ENCODE data around the gene SYT5. TPM values are rescaled to one million over a fixed set of nuclear protein-coding genes. Genes with fewer than 3 reads are reported as not detected.
A peak's percentile ranks its signal among the peaks of the same experiment; 100 is the strongest.

The SYT5 gene
- total and polyA plus RNA-seq, 2 of the 13 experiments (the other 11 are each of a cell fraction or from before 2014, with no cell fraction given), result not detected

DNA sequence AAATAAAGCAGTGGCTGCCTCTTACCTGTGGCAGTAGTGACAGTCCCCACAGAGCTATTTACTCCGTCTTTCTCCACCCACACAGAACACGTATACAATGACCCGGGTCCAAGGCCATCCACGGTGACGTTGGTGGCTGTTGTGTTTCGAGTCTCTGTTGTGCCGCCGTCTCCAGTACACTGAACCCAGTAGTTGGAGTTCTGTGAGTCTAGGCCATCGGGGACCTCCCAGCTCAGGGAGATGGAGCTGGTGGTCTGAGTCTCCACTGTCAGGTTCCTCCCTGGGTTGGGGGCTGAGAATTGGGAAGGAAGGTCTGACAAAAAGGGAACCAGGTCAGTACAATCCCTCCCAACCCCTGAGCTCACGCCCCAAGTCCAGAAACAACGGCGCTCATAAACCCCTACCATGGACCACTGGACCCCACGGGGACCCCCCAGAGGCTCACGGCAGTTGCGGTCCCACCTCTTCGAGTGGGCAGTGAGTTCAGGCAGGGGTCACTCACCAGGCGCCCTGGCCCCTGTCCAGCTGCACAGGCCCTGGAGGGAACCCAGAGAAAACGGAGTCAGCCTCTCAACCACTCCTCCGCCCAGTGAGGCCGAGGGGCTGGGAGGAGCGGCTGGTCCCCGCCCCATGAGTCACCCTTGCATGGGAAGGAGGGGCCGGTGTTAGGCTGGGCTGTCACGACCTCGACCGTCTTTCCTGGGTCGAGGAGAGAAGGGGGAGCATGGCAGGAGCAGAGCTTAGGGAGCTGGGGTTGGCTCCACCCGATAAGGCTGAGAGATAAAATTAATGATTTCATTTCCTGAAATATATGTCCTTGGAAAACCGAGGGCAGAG is 26.8 kb upstream of the SYT5 start (continued):
- no peak for TF ChIP-seq REXO4 (CRISPR knock-in tag; IDR thresholded peaks at IDR 0.05; ENCODE audit: borderline replicate concordance)
- no peak for TF ChIP-seq ZNF224 (CRISPR knock-in tag; IDR thresholded peaks at IDR 0.05)
- no peak for TF ChIP-seq GMEB2 (CRISPR knock-in tag; IDR thresholded peaks at IDR 0.05; ENCODE audit: low read depth)
- TF ChIP-seq, protein P1, sequence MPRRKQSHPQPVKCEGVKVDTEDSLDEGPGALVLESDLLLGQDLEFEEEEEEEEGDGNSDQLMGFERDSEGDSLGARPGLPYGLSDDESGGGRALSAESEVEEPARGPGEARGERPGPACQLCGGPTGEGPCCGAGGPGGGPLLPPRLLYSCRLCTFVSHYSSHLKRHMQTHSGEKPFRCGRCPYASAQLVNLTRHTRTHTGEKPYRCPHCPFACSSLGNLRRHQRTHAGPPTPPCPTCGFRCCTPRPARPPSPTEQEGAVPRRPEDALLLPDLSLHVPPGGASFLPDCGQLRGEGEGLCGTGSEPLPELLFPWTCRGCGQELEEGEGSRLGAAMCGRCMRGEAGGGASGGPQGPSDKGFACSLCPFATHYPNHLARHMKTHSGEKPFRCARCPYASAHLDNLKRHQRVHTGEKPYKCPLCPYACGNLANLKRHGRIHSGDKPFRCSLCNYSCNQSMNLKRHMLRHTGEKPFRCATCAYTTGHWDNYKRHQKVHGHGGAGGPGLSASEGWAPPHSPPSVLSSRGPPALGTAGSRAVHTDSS (CRISPR knock-in tag; conservative IDR thresholded peaks at IDR 0.05), result no peak
- TF ChIP-seq, protein P2, sequence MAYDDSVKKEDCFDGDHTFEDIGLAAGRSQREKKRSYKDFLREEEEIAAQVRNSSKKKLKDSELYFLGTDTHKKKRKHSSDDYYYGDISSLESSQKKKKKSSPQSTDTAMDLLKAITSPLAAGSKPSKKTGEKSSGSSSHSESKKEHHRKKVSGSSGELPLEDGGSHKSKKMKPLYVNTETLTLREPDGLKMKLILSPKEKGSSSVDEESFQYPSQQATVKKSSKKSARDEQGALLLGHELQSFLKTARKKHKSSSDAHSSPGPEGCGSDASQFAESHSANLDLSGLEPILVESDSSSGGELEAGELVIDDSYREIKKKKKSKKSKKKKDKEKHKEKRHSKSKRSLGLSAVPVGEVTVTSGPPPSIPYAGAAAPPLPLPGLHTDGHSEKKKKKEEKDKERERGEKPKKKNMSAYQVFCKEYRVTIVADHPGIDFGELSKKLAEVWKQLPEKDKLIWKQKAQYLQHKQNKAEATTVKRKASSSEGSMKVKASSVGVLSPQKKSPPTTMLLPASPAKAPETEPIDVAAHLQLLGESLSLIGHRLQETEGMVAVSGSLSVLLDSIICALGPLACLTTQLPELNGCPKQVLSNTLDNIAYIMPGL (CRISPR knock-in tag; IDR thresholded peaks at IDR 0.05; ENCODE audit: borderline replicate concordance in 1 of 2, low read depth in 1 of 2), result peak; percentile 4 to 63; a peak in 3 of 4 replicates
- no peak for TF ChIP-seq RNF219 (CRISPR knock-in tag; IDR thresholded peaks at IDR 0.05)
- TF ChIP-seq, protein P3, sequence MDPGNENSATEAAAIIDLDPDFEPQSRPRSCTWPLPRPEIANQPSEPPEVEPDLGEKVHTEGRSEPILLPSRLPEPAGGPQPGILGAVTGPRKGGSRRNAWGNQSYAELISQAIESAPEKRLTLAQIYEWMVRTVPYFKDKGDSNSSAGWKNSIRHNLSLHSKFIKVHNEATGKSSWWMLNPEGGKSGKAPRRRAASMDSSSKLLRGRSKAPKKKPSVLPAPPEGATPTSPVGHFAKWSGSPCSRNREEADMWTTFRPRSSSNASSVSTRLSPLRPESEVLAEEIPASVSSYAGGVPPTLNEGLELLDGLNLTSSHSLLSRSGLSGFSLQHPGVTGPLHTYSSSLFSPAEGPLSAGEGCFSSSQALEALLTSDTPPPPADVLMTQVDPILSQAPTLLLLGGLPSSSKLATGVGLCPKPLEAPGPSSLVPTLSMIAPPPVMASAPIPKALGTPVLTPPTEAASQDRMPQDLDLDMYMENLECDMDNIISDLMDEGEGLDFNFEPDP (CRISPR knock-in tag; conservative IDR thresholded peaks at IDR 0.05), result no peak
- peak; percentile 17; the same call in 1 of the 2 replicates for TF ChIP-seq ZBTB38 (CRISPR knock-in tag; IDR thresholded peaks at IDR 0.05)
- TF ChIP-seq, protein P4, sequence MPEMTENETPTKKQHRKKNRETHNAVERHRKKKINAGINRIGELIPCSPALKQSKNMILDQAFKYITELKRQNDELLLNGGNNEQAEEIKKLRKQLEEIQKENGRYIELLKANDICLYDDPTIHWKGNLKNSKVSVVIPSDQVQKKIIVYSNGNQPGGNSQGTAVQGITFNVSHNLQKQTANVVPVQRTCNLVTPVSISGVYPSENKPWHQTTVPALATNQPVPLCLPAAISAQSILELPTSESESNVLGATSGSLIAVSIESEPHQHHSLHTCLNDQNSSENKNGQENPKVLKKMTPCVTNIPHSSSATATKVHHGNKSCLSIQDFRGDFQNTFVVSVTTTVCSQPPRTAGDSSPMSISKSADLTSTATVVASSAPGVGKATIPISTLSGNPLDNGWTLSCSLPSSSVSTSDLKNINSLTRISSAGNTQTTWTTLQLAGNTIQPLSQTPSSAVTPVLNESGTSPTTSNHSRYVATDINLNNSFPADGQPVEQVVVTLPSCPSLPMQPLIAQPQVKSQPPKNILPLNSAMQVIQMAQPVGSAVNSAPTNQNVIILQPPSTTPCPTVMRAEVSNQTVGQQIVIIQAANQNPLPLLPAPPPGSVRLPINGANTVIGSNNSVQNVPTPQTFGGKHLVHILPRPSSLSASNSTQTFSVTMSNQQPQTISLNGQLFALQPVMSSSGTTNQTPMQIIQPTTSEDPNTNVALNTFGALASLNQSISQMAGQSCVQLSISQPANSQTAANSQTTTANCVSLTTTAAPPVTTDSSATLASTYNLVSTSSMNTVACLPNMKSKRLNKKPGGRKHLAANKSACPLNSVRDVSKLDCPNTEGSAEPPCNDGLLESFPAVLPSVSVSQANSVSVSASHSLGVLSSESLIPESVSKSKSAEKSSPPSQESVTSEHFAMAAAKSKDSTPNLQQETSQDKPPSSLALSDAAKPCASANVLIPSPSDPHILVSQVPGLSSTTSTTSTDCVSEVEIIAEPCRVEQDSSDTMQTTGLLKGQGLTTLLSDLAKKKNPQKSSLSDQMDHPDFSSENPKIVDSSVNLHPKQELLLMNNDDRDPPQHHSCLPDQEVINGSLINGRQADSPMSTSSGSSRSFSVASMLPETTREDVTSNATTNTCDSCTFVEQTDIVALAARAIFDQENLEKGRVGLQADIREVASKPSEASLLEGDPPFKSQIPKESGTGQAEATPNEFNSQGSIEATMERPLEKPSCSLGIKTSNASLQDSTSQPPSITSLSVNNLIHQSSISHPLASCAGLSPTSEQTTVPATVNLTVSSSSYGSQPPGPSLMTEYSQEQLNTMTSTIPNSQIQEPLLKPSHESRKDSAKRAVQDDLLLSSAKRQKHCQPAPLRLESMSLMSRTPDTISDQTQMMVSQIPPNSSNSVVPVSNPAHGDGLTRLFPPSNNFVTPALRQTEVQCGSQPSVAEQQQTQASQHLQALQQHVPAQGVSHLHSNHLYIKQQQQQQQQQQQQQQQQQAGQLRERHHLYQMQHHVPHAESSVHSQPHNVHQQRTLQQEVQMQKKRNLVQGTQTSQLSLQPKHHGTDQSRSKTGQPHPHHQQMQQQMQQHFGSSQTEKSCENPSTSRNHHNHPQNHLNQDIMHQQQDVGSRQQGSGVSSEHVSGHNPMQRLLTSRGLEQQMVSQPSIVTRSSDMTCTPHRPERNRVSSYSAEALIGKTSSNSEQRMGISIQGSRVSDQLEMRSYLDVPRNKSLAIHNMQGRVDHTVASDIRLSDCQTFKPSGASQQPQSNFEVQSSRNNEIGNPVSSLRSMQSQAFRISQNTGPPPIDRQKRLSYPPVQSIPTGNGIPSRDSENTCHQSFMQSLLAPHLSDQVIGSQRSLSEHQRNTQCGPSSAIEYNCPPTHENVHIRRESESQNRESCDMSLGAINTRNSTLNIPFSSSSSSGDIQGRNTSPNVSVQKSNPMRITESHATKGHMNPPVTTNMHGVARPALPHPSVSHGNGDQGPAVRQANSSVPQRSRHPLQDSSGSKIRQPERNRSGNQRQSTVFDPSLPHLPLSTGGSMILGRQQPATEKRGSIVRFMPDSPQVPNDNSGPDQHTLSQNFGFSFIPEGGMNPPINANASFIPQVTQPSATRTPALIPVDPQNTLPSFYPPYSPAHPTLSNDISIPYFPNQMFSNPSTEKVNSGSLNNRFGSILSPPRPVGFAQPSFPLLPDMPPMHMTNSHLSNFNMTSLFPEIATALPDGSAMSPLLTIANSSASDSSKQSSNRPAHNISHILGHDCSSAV (CRISPR knock-in tag; IDR thresholded peaks at IDR 0.05; ENCODE audit: borderline replicate concordance), result no peak
